NCI-H524 (cell line): ENCODE results near the gene SCART1.
"Not testable (repeated sequence)": the region's sequence is repeated elsewhere in the genome, so short reads cannot be mapped to it uniquely, and the experiment has no call there.

ENCODE experiments used
- DNase-seq, 2 experiments: peaks; one replicate each; lab custom pipeline; 2025; lab: John Stamatoyannopoulos, UW

Gene SCART1

GRCh38 chr10:133456041-133456951, 2.6 kb downstream of the SCART1 start:
- DNase-seq = no peak

GRCh38 chr10:133457100-133457841, 3.5 kb downstream of the SCART1 start:
- DNase-seq = no peak

GRCh38 chr10:133458021-133458709, 4.4 kb downstream of the SCART1 start:
- DNase-seq = no peak

- DNase-seq = no peak
Observed at GRCh38 chr10:133458710-133459453, 5.1 kb downstream of the SCART1 start.

GRCh38 chr10:133459454-133460207, 5.9 kb downstream of the SCART1 start:
- DNase-seq = no peak

GRCh38 chr10:133460208-133460769, 6.5 kb downstream of the SCART1 start:
- no peak for DNase-seq

- DNase-seq = no peak
Observed at GRCh38 chr10:133461027-133461426, 7.3 kb downstream of the SCART1 start.

GRCh38 chr10:133461841-133462240, 8.1 kb downstream of the SCART1 start:
- no peak for DNase-seq

GRCh38 chr10:133462512-133463305, 9.0 kb downstream of the SCART1 start:
- DNase-seq = no peak

- DNase-seq = no peak
Observed at GRCh38 chr10:133464582-133465031, 10.9 kb downstream of the SCART1 start.

- DNase-seq = no peak
Observed at GRCh38 chr10:133465191-133465949, 11.6 kb downstream of the SCART1 start.

GRCh38 chr10:133465950-133466474, 12.3 kb downstream of the SCART1 start:
- DNase-seq = no peak

GRCh38 chr10:133466683-133467275, 13.0 kb downstream of the SCART1 start:
- no peak for DNase-seq

- no peak for DNase-seq
Observed at GRCh38 chr10:133467286-133467911, 13.7 kb downstream of the SCART1 start.

- not testable (repeated sequence) for DNase-seq
Observed at GRCh38 chr10:133469205-133469604, 15.5 kb downstream of the SCART1 start.

GRCh38 chr10:133471300-133472109, 17.8 kb downstream of the SCART1 start:
- DNase-seq = no peak

- no peak for DNase-seq
Observed at GRCh38 chr10:133473270-133473669, 19.5 kb downstream of the SCART1 start.
